ENCODE results near the gene AGO4.

- TF ChIP-seq EP300 (IDR thresholded peaks at IDR 0.05): no peak
- no peak for TF ChIP-seq CTCF (IDR thresholded peaks at IDR 0.05)
Observed at GRCh38 chr1:35850716-35851115, 42.9 kb downstream of the AGO4 start.

Data from sigmoid colon (tissue), 4 donors.